ENCODE results near the gene ARHGAP35.

The ARHGAP35 gene

GRCh38 chr19:46860846-46861690, at the start of gene ARHGAP35:
Gene ARHGAP35 (plus strand): TSS chr19:46860997. CDS start chr19:46918676, 57,679 bp downstream.
- POLR2A ChIA-PET, result interaction anchor here (0.9 to 2.7 kb wide), 8 partner anchors 10 to 187 kb away, joined by 3 to 6 read pairs (median 4); partner anchors contain the start of genes AP2S1 and SLC1A5
- CTCF ChIA-PET, result no interaction called here
- TF ChIP-seq FOXM1 (IDR thresholded peaks at IDR 0.05; ENCODE audit: borderline replicate concordance) (0 out of 2 replicates have a peak, but pooled peaks have one; percentile 29), CTBP1 (IDR thresholded peaks at IDR 0.05; ENCODE audit: borderline replicate concordance) (no peak)
- TF ChIP-seq, protein P1, sequence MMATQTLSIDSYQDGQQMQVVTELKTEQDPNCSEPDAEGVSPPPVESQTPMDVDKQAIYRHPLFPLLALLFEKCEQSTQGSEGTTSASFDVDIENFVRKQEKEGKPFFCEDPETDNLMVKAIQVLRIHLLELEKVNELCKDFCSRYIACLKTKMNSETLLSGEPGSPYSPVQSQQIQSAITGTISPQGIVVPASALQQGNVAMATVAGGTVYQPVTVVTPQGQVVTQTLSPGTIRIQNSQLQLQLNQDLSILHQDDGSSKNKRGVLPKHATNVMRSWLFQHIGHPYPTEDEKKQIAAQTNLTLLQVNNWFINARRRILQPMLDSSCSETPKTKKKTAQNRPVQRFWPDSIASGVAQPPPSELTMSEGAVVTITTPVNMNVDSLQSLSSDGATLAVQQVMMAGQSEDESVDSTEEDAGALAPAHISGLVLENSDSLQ (IDR thresholded peaks at IDR 0.05), result no peak

DNA sequence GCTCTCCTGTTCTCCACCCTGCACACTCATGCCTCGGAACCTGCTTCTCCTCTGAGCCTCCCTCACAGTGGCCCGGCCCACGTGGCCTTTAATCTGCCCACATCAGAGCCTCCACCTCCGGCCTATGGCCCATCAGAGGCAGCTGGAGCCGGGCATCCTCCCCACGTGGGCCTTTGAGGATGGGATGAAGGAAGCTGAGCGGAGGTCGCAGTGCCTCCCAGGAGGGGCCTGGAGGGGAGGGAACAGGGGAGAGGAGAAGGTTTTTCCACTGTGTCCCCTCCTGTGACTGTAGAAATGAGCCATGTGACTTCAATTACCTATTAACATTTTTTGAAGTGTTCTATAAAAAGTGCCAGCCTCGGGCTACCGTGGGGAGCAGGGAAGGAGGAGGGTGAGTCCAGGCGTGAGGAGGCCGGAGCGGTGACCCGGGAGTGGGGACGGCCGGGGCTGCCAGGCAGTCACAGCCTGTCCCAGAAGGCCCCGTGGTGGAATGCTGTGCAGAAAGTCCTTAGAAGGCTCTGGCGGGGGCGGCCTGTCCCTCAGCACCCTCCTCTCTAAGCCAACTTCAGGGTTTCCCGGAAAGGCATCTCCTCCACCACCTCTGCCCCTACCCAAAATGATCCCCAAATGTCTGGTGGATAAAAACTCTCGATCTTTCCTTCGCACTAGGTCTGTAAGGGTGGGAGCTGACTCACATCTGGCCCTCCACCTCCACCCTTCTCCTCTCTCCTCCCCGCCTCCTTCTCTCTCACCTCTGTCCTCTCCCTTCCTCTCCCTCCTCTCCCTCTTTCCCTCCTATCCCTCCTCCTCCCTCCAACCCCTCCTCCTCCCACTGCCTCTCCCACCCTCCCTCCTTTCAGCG, 47.6 kb upstream of the ARHGAP35 start:
- no peak for DNase-seq (ENCODE audit: extremely low spot score)
- POLR2A ChIA-PET, result interaction anchor here (1.4 kb wide), 1 partner anchor 28 kb away, joined by 3 read pairs; no protein-coding TSS in a partner anchor
- CTCF ChIA-PET, result interaction anchor here (0.8 kb wide), 1 partner anchor 16 kb away, joined by 4 read pairs; no protein-coding TSS in a partner anchor
- TF ChIP-seq FOXK2 (IDR thresholded peaks at IDR 0.05) (no peak), FOXM1 (IDR thresholded peaks at IDR 0.05; ENCODE audit: borderline replicate concordance) (no peak), CTBP1 (IDR thresholded peaks at IDR 0.05; ENCODE audit: borderline replicate concordance) (no peak), SP1 (IDR thresholded peaks at IDR 0.05) (no peak), SUZ12 (IDR thresholded peaks at IDR 0.05) (no peak)

More at GRCh38 chr19:46860846-46861690, at the start of gene ARHGAP35:
- DNase-seq (ENCODE audit: extremely low spot score), result peak; percentile 85

GRCh38 chr19:46813839-46814358, 46.9 kb upstream of the ARHGAP35 start:
- POLR2A ChIA-PET, result interaction anchor here (1.4 kb wide), 1 partner anchor 29 kb away, joined by 3 read pairs; no protein-coding TSS in a partner anchor
- CTCF ChIA-PET, result no interaction called here
- DNase-seq (ENCODE audit: extremely low spot score), result no peak
- no peak for TF ChIP-seq FOXM1 (IDR thresholded peaks at IDR 0.05; ENCODE audit: borderline replicate concordance)
- TF ChIP-seq L3MBTL2 (conservative IDR thresholded peaks at IDR 0.05), result no peak
- no peak for TF ChIP-seq NFRKB (IDR thresholded peaks at IDR 0.05)
- no peak for TF ChIP-seq FOXK2 (IDR thresholded peaks at IDR 0.05)
- TF ChIP-seq ELF4 (IDR thresholded peaks at IDR 0.05), result no peak
- TF ChIP-seq SP1 (IDR thresholded peaks at IDR 0.05), result no peak
- TF ChIP-seq ARNT (IDR thresholded peaks at IDR 0.05), result no peak
- no peak for TF ChIP-seq FOXA1 (IDR thresholded peaks at IDR 0.05)
- TF ChIP-seq, protein P1 (IDR thresholded peaks at IDR 0.05), result no peak
- TF ChIP-seq CTBP1 (IDR thresholded peaks at IDR 0.05; ENCODE audit: borderline replicate concordance), result no peak
- no peak for TF ChIP-seq SUZ12 (IDR thresholded peaks at IDR 0.05)
- no peak for TF ChIP-seq ZNF384 (IDR thresholded peaks at IDR 0.05)
- no peak for TF ChIP-seq LEF1 (IDR thresholded peaks at IDR 0.05; ENCODE audit: borderline replicate concordance)

- ChIA-PET CTCF (no interaction called here), POLR2A (interaction anchor here (0.7 to 1.1 kb wide), 3 partner anchors 27 to 28 kb away, joined by 3 read pairs; partner anchors contain the start of gene SLC1A5)
- DNase-seq (ENCODE audit: extremely low spot score), result no peak
- TF ChIP-seq ZNF384 (IDR thresholded peaks at IDR 0.05) (no peak), SP1 (IDR thresholded peaks at IDR 0.05) (no peak), CTBP1 (IDR thresholded peaks at IDR 0.05; ENCODE audit: borderline replicate concordance) (no peak), BHLHE40 (IDR thresholded peaks at IDR 0.05; ENCODE audit: borderline replicate concordance) (no peak), NFRKB (IDR thresholded peaks at IDR 0.05) (no peak), FOXM1 (IDR thresholded peaks at IDR 0.05; ENCODE audit: borderline replicate concordance) (no peak)
- TF ChIP-seq, protein P1 (IDR thresholded peaks at IDR 0.05), result no peak
These were observed 44.8 kb upstream of the ARHGAP35 start for GRCh38 chr19:46815833-46816627.

- no peak for DNase-seq (ENCODE audit: extremely low spot score)
- POLR2A ChIA-PET, result interaction anchor here (5.8 kb wide), 1 partner anchor 31 kb away, joined by 35 read pairs; the partner anchor contains the start of gene SLC1A5
- CTCF ChIA-PET, result no interaction called here
- TF ChIP-seq FOXK2 (IDR thresholded peaks at IDR 0.05), result no peak
- TF ChIP-seq L3MBTL2 (conservative IDR thresholded peaks at IDR 0.05), result no peak
- no peak for TF ChIP-seq ZNF384 (IDR thresholded peaks at IDR 0.05)
- TF ChIP-seq SP1 (IDR thresholded peaks at IDR 0.05), result no peak
- no peak for TF ChIP-seq HDGF (IDR thresholded peaks at IDR 0.05; ENCODE audit: borderline replicate concordance)
- TF ChIP-seq LEF1 (IDR thresholded peaks at IDR 0.05; ENCODE audit: borderline replicate concordance), result no peak
- no peak for TF ChIP-seq NFRKB (IDR thresholded peaks at IDR 0.05)
These were observed 42.0 kb upstream of the ARHGAP35 start for GRCh38 chr19:46818812-46819211.
